HG03159 (cell line): ENCODE results near the gene SLC49A4.
A peak's percentile ranks its signal among the peaks of the same experiment; 100 is the strongest.
"Not testable (repeated sequence)": the region's sequence is repeated elsewhere in the genome, so short reads cannot be mapped to it uniquely, and the experiment has no call there.

Source experiments
- ATAC-seq: cut with Tn5 transposase; IDR thresholded peaks from one replicate; pipeline ENCODE4 v1.9.1; 2021; ENCODE audit warnings: mild to moderate bottlenecking, moderate library complexity; ENCODE audit not compliant: unreplicated experiment

The SLC49A4 gene, protein sequence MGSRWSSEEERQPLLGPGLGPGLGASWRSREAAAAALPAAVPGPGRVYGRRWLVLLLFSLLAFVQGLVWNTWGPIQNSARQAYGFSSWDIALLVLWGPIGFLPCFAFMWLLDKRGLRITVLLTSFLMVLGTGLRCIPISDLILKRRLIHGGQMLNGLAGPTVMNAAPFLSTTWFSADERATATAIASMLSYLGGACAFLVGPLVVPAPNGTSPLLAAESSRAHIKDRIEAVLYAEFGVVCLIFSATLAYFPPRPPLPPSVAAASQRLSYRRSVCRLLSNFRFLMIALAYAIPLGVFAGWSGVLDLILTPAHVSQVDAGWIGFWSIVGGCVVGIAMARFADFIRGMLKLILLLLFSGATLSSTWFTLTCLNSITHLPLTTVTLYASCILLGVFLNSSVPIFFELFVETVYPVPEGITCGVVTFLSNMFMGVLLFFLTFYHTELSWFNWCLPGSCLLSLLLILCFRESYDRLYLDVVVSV

DNA sequence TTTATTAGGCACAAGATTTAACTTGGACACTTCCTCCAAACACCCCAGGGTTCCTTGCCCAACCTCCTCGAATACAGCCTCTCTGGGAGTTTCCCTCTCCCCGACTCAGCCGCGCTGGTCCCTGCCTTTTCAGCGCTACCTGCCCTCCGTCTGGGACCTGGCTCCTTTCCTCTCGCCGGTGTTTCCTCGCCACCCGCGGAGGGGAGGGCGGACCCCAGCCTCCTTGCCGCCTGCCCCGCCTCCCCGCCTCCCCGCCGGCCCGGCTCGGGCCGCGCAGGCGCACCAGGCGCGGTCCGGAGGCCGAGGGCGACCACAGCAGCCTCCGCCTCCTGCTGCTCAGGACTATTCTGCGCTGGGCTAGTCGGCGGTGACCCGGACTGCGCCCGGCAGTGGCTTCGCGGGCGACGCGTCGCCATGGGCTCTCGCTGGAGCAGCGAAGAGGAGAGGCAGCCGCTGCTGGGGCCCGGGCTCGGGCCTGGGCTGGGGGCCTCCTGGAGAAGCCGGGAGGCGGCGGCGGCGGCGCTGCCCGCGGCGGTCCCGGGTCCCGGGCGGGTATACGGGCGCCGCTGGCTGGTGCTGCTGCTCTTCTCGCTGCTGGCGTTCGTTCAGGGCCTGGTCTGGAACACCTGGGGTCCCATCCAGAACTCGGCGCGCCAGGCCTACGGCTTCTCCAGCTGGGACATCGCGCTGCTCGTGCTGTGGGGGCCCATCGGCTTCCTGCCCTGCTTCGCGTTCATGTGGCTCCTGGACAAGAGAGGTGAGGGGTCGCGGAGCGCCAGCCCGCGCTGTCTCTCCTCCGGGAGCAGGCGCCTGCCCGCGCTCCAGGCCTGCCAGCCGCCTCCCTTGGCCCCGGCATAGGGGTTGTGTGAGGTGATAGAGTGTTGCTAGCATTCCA, at the start of gene SLC49A4:
SLC49A4 (plus strand) TSS at position 291 of the 895 bp plus-strand sequence; CDS start at position 415, 124 bp downstream.
- peak; percentile 65 for ATAC-seq

DNA sequence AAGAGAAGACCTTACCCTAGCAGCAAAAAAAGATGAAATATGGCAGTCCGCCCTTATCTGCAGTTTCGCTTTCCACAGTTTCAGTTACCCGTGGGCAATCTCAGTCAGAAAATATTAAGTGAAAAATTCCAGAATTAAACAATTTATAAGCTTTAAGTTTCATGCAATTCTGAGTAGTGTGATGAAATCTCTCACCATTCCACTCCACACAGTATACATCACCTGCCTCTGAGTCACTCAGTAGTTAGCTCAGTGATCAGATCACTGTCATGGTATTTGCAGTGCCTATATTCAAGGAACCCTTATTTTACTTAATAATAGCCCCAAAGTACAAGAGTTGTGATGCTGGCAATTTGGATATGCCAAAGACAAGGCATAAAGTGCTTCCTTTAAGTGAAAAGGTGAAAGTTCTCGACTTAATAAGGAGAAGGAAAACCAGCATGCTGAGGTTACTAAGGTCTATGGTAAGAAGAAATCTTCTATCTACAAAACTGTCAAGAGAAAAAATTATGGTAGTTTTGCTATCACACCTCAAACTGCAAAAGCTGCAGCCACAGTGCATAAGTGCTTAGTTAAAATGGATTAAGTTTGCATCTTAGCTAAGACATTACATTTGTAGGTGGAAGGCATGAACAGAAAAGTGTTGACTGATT, 49.4 kb upstream of the SLC49A4 start:
- ATAC-seq: no peak

DNA sequence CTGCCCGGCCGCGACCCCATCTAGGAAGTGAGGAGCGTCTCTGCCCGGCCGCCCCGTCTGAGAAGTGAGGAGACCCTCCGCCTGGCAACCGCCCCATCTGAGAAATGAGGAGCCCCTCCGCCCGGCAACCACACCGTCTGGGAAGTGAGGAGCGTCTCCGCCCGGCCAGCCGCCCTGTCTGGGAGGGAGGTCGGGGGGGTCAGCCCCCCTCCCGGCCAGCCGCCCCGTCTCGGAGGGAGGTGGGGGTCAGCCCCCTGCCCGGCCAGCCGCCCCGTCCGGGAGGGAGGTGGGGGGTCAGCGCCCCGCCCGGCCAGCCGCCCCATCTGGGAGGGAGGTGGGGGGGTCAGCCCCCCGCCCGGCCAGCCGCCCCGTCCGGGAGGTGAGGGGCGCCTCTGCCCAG, 47.6 kb upstream of the SLC49A4 start:
- not testable (repeated sequence) for ATAC-seq

DNA sequence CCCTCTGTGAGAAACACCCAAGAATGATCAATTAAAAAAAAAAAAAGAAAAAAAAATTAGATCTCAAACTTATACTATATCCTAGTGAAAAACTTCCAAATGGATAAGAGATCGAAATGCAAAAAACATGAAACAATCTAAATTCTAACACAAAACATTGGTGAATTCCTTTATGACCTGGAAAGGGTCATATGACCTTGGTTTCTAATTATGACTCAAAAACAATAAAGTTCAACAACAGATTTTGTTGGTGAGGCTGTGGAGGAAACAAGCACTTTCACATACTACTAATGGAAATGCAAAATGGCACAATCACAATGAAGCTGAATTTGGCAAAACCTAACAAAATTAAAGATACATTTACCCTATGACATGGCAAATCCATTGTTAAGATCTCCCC, 46.5 kb upstream of the SLC49A4 start:
- no peak for ATAC-seq

DNA sequence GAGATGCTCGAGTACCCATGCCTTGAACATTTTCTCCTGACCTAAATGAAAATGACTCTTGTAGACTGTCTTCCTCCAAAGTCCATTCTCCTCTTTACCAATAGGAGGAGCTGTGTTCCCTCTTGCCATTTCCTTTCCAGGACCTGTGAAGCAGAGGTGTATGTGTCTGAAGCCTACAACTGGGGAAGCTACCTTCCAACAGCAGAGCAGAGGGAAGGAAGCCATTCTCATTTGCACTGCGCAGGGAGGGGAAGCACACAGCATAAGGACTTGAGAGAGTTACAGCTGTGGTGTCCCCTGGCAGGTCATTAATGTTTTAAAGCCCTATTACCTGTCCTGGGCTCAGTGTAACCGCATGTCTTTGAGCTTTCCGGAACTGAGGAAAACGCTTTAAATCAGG, 39.9 kb upstream of the SLC49A4 start:
- ATAC-seq: peak; percentile 56

DNA sequence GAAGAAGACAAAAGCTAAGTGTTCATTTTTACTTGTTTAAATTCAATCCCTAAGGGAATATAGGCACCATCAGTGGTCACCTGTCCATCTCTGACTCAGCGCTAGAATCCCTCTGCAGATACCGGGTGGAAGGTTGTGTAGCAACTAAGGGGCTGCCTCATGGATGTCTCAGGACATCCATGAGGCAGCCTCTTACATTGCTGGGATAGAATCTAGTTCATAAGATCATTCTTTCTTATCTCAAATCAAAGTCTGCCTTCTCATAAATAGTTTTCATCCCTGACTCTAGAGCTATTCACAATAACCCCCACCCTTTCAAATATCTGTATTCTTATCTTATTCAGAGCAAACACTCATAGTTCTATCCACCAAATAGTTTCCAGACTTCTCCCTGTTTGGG, 39.4 kb upstream of the SLC49A4 start:
- no peak for ATAC-seq

DNA sequence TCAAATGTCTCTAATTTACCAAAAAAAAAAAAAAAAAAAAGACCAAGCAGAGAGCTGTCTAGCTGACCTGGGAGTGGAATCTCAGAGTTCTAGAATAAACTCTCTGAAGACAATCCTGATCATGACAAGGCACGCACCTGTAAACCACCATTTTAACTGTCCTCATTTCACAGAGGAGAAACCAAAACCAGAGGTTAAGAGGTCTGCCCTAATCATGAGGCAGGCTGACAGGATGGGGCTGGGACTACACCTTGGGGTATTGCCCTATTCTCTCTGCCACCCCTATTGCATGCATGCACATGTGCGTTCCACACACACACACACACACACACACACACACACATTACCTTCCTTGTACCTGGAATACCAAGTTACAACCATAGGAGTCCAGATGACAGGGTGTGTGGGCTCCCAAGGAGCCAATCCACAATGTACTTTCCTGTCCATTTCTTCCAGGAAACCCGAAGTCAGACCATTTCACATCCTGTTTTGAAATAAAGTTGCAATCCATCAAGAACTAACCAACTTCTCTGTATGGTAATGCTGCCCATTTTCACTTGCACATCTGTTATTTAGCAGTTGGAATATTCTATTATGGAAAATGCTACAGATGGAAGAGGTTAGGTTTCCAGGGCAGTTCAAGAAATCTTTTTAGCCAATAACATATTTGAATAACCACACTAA, 35.9 kb upstream of the SLC49A4 start:
- ATAC-seq: no peak

DNA sequence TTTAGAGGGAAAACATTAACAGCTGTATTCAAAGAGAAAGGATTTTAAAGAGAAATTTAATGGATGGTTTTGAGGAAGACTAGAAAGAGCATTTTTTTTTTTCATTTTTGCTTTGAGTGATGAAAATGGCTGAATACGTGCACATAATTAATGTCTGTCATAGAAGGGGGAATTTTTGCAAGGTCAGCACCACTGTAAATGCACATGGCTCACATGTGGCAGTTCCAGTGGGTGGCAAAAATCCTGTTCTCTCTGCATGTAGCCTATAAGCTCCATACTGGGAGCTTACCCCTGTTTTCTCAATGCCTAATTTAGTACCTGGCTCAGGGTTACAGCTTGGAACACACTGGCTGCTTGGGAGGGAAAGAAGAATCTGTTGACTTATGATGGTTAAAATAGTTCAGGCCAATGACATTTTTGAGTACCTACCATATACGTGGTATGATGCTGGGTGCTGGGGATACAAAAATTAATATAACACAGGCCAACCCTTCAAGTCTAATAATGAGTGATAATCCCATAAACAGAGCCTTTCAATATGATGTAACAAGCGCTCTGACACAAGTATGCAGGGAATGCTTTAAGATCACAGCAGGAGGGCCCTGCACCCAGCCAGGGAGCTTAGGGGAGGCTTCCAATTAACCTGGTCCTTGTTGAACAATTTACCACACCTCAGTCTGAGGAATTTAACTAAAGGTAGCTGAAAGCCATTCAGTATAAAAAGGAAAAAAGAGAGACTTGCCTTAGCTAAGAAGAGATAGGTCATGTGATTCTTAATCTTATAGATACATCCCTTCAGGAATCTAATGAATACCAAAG, 34.2 kb upstream of the SLC49A4 start:
- no peak for ATAC-seq

DNA sequence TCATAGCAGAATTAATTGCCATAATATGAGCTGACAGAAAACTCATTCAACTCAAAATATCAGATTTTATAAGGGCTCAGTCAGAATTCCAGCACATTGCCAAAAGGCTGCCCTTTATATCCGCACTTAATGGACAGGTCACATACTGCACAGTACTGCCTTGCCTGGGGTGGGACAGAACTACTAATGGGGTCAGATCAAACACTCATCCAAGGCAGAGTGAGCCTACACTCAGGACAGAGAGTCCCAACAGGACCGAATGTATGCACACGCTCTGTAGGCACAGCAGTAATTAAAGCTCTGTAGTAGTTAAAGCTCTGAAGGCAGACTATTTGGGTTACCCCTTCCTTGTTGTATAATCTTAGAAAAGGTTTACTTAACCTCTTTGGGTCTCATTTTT, 28.4 kb upstream of the SLC49A4 start:
- ATAC-seq: no peak

DNA sequence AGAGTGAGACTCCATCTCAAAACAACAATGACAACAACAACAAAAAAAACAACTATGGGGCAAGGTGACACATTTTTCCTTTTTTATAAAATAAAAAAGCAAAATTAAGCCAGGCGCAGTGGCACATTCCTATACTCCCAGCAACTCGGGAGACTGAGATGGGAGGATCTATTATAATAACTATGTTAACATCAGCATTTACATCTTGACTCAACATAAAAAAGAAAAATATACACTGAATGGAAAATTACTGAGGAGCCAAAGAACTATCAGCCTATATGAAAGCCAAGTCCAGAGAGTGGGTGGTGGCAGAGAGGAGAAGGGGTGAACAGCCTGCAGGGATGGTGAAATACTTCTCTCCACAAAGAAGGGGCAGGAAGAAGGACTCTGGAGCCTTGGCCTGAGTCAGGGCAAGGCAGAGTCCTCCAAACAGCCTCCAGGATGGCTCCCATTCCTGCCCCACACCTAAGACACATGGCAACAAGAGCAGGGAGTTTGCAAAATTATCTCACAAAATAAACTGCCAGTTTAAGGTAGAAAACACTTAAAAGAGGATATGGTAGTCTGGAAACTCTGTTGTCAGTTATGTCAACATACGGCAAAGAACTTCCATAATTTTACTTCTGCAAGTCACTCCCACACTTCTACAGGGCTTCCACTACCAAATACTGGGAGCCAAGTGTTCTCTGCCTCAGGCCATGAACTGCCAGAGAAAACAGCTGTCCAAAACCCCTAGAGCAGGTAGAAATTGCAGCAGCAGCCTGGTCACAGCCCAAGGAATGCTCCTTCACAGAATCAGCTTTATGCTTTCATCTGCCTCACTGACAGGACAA, 27.1 kb upstream of the SLC49A4 start:
- no peak for ATAC-seq

DNA sequence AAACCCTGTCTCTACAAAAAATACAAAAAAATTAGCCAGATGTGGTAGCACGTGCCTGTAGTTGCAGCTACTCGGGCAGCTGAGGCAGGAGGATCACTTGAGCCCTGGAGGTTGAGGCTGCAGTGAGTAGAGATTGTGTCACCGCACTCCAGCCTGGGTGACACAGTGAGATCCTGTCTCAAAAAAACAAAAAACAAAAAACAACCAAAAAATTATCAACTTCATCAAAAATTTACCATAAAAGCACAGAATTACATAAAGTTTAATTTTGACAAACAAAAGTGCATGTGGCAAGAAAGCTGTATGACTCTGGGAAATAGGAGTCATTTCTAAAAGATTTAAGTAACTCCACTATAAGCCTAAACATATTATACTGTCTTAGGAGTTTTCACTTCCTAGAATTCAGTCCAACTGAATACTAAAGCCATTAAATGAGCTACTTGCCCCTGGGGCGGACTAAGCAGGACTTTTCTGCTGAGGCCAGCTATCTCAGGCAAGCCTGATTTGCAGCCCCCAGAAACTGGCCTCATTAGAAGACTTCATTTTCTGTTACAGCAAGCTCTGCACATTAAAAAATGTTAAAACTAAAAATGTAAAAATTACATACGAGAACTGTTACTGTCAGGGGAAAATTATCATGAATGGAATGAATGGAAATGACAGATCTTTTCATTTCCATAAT, 24.2 kb upstream of the SLC49A4 start:
- no peak for ATAC-seq

DNA sequence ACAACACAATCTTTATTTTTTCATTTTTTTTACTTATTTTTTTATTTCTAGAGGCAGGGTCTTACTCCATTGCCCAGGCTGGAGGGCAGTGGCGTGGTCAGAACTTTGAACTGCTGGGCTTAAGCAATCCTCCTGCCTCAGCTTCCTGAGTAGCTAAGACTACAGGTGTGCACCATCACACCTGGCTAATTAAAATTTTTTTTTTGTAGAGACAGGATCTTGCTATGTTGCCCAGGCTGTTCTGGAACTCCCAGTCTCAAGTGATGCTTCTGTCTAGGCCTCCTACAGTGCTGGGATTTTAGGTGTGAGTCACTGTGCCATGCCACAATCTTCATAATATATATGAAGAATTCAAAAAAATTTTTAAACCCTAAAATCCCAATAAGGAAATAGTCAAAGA, 22.0 kb upstream of the SLC49A4 start:
- no peak for ATAC-seq

DNA sequence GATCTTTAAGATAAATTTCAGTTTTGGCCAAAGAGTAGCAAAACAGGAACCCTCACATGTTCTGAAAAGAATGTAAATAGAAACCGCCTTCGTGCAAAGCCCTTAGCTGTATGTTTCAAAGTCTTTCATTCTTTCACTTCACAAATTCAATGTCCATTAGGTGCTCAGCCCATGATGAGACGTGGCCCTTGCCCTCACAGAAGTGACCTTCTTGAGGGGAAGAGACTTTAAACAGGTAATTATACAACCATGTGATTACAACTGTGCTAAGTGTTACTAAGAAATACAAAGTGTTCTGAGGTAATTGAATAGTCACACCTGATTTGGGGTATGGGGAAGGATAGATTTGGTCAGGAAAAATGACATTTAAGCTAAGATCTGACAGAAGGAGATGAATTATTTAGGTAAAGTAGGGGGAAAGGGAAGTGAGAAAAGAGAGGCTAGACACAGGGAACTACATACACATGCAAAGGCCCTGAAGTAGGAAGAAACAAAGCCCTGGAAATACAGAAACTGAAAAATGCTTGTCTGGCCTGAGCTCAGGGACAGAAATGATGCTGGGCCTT, 20.8 kb upstream of the SLC49A4 start:
- ATAC-seq: no peak

DNA sequence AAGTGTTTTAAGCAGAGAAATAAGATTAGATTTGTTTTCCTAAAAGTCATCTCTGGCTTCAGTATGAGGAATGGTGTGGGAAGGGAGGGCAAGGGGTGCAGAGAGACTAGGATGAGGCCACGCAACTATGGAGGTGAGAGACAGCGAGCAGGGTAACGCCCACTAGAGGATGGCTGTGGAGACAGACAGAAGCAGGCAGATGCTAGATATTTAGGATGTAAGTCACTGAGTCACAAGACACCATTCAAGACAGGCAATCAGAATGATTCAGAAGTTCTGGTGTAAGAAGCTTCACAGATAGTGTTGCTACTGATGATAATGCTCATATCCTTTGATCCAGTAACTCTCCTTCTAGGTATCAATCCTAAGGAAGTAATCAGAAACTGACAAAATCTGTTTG, 20.3 kb upstream of the SLC49A4 start:
- ATAC-seq: no peak

DNA sequence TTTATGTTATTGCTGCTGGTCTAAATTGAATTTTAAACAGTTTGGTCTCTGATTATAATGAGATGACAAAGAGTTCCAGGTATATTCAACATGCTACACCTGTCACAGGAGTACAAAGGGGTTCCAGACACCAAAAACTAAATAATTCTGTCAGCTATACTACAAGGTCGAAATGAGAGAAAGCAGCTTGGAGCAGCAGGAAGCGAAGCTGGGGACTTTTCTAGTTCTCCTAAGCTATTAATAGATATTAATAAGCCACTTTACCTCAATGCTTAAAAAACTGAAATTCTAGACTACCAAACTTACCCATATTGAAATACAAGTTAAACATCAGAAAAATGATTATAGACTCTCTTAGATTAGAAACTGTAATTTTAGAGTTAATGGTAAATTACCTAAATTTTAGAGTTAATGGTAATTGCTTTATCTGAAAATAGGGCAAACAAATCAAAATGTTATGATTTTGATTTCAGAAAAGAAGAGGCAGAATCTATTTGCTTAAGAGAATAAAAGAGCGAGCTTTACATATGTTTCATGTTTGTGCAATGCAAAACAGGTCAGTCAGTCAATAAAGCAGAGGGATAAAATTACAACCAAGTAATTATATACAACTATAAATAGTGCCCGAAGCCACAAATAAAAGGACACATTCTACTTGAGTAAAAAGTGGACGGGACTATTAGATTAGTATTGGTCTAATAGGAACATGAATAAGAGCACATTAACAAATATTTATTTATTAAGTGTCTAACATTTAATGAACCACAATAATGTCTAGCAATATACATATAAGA, 18.0 kb upstream of the SLC49A4 start:
- ATAC-seq: no peak

DNA sequence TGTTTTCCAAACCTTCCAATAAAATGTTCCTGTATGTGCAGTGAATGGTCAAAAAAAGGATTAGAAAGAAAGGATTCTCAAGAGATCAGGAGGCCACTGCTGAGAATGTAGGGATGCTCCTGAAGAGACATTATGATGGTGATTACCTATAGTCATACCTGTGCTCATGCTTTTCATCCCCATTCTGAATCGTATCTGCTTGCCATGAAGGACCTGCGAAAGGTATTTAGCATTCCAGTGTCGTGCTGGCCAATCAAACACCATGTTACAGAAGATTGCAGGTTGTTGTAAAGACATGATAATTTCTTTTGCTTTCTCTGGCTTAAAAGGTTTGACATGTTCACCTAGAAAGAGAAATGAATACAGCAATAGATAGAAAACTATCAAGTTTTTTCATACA, 17.3 kb upstream of the SLC49A4 start:
- ATAC-seq: no peak

DNA sequence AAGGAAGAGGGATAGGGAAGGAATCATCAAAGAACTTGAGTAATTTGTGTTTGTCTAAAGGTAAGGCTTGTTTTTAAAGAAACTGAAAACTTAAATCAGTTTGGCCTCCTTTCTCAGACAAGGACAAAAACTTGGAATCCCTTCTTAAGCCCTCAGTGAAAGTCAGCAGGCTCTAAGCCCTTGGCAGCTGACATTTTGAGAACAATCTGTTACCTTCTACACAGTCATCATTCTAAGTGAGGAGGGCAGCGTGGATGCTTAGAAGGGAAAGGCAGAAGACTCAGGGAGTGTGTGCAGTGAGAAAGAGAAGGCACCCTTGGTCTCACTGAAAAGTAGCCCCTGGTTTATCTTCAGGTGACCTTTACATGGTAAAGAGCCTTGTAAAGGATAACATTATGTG, 12.1 kb upstream of the SLC49A4 start:
- no peak for ATAC-seq
